Measurements from ENCODE around the gene MIX23.

DNA sequence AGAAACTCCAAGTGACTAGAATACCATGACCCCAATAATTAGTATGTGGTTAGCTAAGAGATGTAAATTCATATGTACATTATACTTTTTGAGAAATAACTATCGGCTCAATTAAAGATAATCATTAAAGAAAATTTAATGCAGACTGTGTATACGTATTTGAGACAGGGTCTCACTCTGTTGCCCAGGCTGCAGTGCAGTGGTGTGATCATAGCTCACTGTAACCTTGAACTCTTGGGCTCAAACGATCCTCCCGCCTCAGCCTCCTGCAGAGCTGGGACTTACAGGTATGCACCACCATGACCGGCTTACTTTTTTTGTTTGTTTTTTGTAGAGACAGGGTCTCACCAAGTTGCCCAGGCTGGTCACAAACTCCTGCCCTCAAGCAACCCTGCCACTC lies 66.7 kb downstream of the MIX23 start:
- no peak for TF ChIP-seq SMC3 (IDR thresholded peaks at IDR 0.05; ENCODE audit: low read depth, low read length)
- TF ChIP-seq, protein P1, sequence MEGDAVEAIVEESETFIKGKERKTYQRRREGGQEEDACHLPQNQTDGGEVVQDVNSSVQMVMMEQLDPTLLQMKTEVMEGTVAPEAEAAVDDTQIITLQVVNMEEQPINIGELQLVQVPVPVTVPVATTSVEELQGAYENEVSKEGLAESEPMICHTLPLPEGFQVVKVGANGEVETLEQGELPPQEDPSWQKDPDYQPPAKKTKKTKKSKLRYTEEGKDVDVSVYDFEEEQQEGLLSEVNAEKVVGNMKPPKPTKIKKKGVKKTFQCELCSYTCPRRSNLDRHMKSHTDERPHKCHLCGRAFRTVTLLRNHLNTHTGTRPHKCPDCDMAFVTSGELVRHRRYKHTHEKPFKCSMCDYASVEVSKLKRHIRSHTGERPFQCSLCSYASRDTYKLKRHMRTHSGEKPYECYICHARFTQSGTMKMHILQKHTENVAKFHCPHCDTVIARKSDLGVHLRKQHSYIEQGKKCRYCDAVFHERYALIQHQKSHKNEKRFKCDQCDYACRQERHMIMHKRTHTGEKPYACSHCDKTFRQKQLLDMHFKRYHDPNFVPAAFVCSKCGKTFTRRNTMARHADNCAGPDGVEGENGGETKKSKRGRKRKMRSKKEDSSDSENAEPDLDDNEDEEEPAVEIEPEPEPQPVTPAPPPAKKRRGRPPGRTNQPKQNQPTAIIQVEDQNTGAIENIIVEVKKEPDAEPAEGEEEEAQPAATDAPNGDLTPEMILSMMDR (IDR thresholded peaks at IDR 0.05) = no peak
- no peak for TF ChIP-seq POLR2AphosphoS5 (IDR thresholded peaks at IDR 0.05; ENCODE audit: low read depth, low read length)

Data from SK-N-SH (cell line).